GM23338 (cell line): ENCODE measurements around the gene TNS3. TPM values are rescaled to one million over a fixed set of nuclear protein-coding genes. Genes with fewer than 3 reads are reported as not detected.

Source experiments
- ATAC-seq: fragments of 200-7000 bp; cut with Tn5 transposase; 3 replicates; pipeline ENCODE4 v1.9.1; 2020
- DNase-seq: peaks from one replicate; pipeline ENCODE4 v3.0.0-alpha.2; 2015; ENCODE audit warnings: low spot score
- H2AFZ ChIP-seq: fragments of 200-600 bp; sonication (generic); 2 replicates; pipeline ENCODE4 v1.8.0; 2016; ENCODE audit warnings: antibody characterized with exemption, mild to moderate bottlenecking, moderate library complexity
- H3F3A ChIP-seq: fragments of 200-600 bp; sonication (generic); replicated peaks from 2 replicates; pipeline ENCODE4 v1.8.0; 2017; ENCODE audit warnings: antibody characterized with exemption, mixed run types, low read depth
- H3K27ac ChIP-seq: fragments of 200-600 bp; sonication (generic); 2 replicates; pipeline ENCODE4 v1.6.1; 2016; ENCODE audit warnings: low read depth
- H3K27me3 ChIP-seq: fragments of 200-600 bp; sonication (generic); 2 replicates; pipeline ENCODE4 v1.8.0; 2016; ENCODE audit warnings: mild to moderate bottlenecking, mixed run types, moderate library complexity; ENCODE audit not compliant: insufficient read depth
- H3K36me3 ChIP-seq: fragments of 200-600 bp; sonication (generic); 2 replicates; pipeline ENCODE4 v1.8.0; 2016; ENCODE audit warnings: mild to moderate bottlenecking; ENCODE audit not compliant: insufficient read depth
- H3K4me1 ChIP-seq: fragments of 200-600 bp; sonication (generic); 2 replicates; pipeline ENCODE4 v1.8.0; 2016; ENCODE audit warnings: mild to moderate bottlenecking, moderate library complexity; ENCODE audit not compliant: insufficient read depth
- H3K4me2 ChIP-seq: fragments of 200-600 bp; sonication (generic); 2 replicates; pipeline ENCODE4 v1.7.1; 2017; ENCODE audit warnings: mixed run types
- H3K4me3 ChIP-seq: fragments of 200-600 bp; sonication (generic); 2 replicates; pipeline ENCODE4 v1.6.1; 2016; ENCODE audit warnings: mixed run types
- H3K79me2 ChIP-seq: fragments of 200-600 bp; sonication (generic); replicated peaks from 2 replicates; pipeline ENCODE4 v1.8.0; 2017; ENCODE audit warnings: mild to moderate bottlenecking; ENCODE audit not compliant: insufficient read depth
- H3K9me2 ChIP-seq: fragments of 200-600 bp; sonication (generic); 2 replicates; pipeline ENCODE4 v1.8.0; 2017; ENCODE audit not compliant: insufficient read depth
- H4K20me1 ChIP-seq: fragments of 200-600 bp; sonication (generic); replicated peaks from 2 replicates; pipeline ENCODE4 v1.8.0; 2017; ENCODE audit warnings: mild to moderate bottlenecking; ENCODE audit not compliant: insufficient read depth
- H3K27ac Mint-ChIP-seq: 2 replicates; pipeline ENCODE4 v1.8.0; 2020; ENCODE audit warnings: inconsistent platforms, mild to moderate bottlenecking, moderate library complexity, mixed read lengths
- H3K27me3 Mint-ChIP-seq: 3 replicates; pipeline ENCODE4 v1.8.0; 2022; ENCODE audit warnings: low read depth, mild to moderate bottlenecking, moderate library complexity, mixed read lengths, inconsistent platforms; ENCODE audit not compliant: insufficient read depth, poor library complexity
- H3K36me3 Mint-ChIP-seq: 3 replicates; pipeline ENCODE4 v1.8.0; 2021; ENCODE audit warnings: low read depth, mild to moderate bottlenecking, inconsistent platforms, moderate library complexity, mixed read lengths
- H3K4me1 Mint-ChIP-seq: 3 replicates; pipeline ENCODE4 v1.8.0; 2020; ENCODE audit warnings: mild to moderate bottlenecking, inconsistent platforms, mixed read lengths
- H3K4me3 Mint-ChIP-seq: 3 replicates; pipeline ENCODE4 v1.8.0; 2021; ENCODE audit warnings: moderate library complexity, mild to moderate bottlenecking, inconsistent platforms, mixed read lengths
- H3K9me3 Mint-ChIP-seq: 3 replicates; pipeline ENCODE4 v1.8.0; 2020; ENCODE audit warnings: moderate library complexity, mild to moderate bottlenecking, inconsistent platforms, mixed read lengths
- CREB1 ChIP-seq: fragments of 250-450 bp; sonication (Bioruptor Pico); IDR thresholded peaks from 2 replicates; pipeline ENCODE4 v1.5.0; 2020; ENCODE audit warnings: low read depth, mild to moderate bottlenecking, moderate library complexity
- EZH2 ChIP-seq: fragments of 200-600 bp; sonication (generic); IDR thresholded peaks from one replicate; pipeline ENCODE4 v1.8.0; 2017; ENCODE audit warnings: antibody characterized with exemption, mild to moderate bottlenecking, low read depth; ENCODE audit not compliant: unreplicated experiment
- EZH2phosphoT487 ChIP-seq: fragments of 200-600 bp; sonication (generic); IDR thresholded peaks from one replicate; pipeline ENCODE4 v1.8.1; 2018; ENCODE audit warnings: antibody characterized with exemption; ENCODE audit not compliant: unreplicated experiment
- JUNB ChIP-seq: IDR thresholded peaks from one replicate; pipeline ENCODE4 v1.6.1; 2016; ENCODE audit warnings: antibody characterized with exemption; ENCODE audit not compliant: unreplicated experiment
- NANOG ChIP-seq: IDR thresholded peaks from 2 replicates; pipeline ENCODE4 v1.6.1; 2016; ENCODE audit warnings: antibody characterized with exemption, borderline replicate concordance
- POLR2AphosphoS5 ChIP-seq: IDR thresholded peaks from 2 replicates; pipeline ENCODE4 v1.6.1; 2016; ENCODE audit warnings: antibody characterized with exemption, low read depth
- STAT1 ChIP-seq: IDR thresholded peaks from one replicate; pipeline ENCODE4 v1.6.1; 2016; ENCODE audit warnings: antibody characterized with exemption; ENCODE audit not compliant: unreplicated experiment
- ZNF114 ChIP-seq: fragments of 250-450 bp; sonication (Bioruptor Pico); IDR thresholded peaks from 2 replicates; pipeline ENCODE4 v1.5.0; 2020; ENCODE audit warnings: mild to moderate bottlenecking, moderate library complexity
- ZNF331 ChIP-seq: fragments of 250-450 bp; sonication (Bioruptor Pico); IDR thresholded peaks from 2 replicates; pipeline ENCODE4 v1.5.0; 2020; ENCODE audit warnings: low read depth, mild to moderate bottlenecking, moderate library complexity
- polyA plus RNA-seq: library from polyadenylated mRNA; unstranded; fragments of >200 nt; fragmentation: Nextera tagmentation; extraction: Ambion mirVana; gene quantifications from 2 replicates; pipeline ENCODE4 v1.2.1, GENCODE V29; 2016
- total RNA-seq: library from RNA; depleted of rRNA; stranded (reverse); fragments of >200 nt; shearing (Covaris generic); gene quantifications from 2 replicates; pipeline ENCODE4 v1.2.3, GENCODE V29; 2014
- TF ChIP-seq, protein P1 (sequence below): IDR thresholded peaks from one replicate; pipeline ENCODE4 v1.6.1; 2018; ENCODE audit warnings: antibody characterized with exemption; ENCODE audit not compliant: unreplicated experiment
- TF ChIP-seq, protein P2 (sequence below): IDR thresholded peaks from 2 replicates; pipeline ENCODE4 v1.6.1; 2016; ENCODE audit warnings: antibody characterized with exemption
- TF ChIP-seq, protein P3 (sequence below), 2 experiments: fragments of 200-600 bp in 1 of 2; sonication (generic) in 1 of 2; conservative IDR thresholded peaks; 2 replicates each; pipeline versions ENCODE4 v1.5.1 to v1.6.1; 2016 to 2017; ENCODE audit warnings: antibody characterized with exemption in 2 of 2, low read depth in 2 of 2, mild to moderate bottlenecking in 2 of 2, moderate library complexity in 1 of 2
- TF ChIP-seq, protein P4 (sequence below): fragments of 250-450 bp; sonication (Bioruptor Pico); IDR thresholded peaks from 2 replicates; pipeline ENCODE4 v1.5.0; 2020; ENCODE audit warnings: mild to moderate bottlenecking, moderate library complexity

Gene TNS3
- total and polyA plus RNA-seq, 2 experiments from 2014 or later = 6.2 to 28.7 TPM

DNA sequence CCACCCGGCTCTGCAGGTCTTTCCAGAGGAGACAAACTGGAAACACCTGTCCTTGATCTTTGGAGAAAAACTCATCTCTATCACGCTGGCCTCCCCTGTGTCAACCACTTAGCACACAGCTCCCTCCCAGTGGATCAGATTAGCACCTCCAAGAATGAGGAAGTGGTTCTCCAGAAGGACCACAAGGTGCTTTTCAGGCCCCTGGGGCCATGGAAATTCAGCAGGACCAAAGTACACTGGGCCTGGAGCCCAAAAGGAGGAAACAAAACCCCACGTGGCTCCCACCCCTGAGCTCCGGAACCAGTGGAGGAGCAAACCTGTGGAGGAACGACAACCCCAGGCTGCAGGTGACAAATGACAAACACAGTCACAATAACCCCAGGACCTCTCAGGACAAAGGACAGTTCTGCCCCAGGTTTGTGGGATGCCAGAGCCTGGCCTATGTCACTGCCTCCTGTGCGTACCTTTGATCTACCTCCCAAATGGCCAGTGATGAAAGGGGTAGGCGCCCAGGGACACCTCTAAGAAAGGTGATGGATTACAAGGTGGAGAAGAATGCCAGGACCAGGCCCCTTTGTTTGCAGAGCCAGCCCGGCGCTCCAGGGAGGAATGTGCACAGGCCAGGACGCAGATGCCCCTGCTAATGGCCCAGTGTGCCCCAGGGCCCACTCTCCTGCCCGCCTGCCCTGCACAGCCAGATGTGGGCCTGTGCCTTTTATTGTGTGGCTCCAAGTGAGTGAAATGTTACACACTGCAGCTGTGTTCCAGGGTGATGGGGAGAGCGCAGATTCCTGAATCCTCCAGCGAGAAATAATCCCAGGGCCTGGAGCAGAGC is 5.7 kb downstream of the TNS3 start:
- Mint-ChIP-seq H3K27ac (no peak overlapping the region), H3K27me3 (peaks cover 35% of the 10 kb centered on the region), H3K9me3 (no peaks in the 10 kb centered on the region), H3K4me1 (peaks cover 75% of the 10 kb centered on the region), H3K4me3 (no peak overlapping the region), H3K36me3 (peaks cover 12% of the 10 kb centered on the region)
- Histone ChIP-seq H3F3A (no peaks in the 10 kb centered on the region), H3K27ac (no peak overlapping the region), H3K4me2 (no peak overlapping the region), H3K4me1 (peaks cover 61% of the 10 kb centered on the region), H2AFZ (no peak overlapping the region), H4K20me1 (no peaks in the 10 kb centered on the region), H3K79me2 (peaks cover 88% of the 10 kb centered on the region), H3K36me3 (no peaks in the 10 kb centered on the region), H3K27me3 (no peaks in the 10 kb centered on the region), H3K9me2 (no peaks in the 10 kb centered on the region), H3K4me3 (no peak overlapping the region)
- no peak for DNase-seq
- ATAC-seq = no peak
- TF ChIP-seq CREB1 (CRISPR knock-in tag) (no peak), STAT1 (no peak), NANOG (no peak), JUNB (no peak), ZNF331 (CRISPR knock-in tag) (no peak), POLR2AphosphoS5 (no peak), EZH2 (no peak), EZH2phosphoT487 (no peak), ZNF114 (CRISPR knock-in tag) (no peak)
- TF ChIP-seq, protein P1, sequence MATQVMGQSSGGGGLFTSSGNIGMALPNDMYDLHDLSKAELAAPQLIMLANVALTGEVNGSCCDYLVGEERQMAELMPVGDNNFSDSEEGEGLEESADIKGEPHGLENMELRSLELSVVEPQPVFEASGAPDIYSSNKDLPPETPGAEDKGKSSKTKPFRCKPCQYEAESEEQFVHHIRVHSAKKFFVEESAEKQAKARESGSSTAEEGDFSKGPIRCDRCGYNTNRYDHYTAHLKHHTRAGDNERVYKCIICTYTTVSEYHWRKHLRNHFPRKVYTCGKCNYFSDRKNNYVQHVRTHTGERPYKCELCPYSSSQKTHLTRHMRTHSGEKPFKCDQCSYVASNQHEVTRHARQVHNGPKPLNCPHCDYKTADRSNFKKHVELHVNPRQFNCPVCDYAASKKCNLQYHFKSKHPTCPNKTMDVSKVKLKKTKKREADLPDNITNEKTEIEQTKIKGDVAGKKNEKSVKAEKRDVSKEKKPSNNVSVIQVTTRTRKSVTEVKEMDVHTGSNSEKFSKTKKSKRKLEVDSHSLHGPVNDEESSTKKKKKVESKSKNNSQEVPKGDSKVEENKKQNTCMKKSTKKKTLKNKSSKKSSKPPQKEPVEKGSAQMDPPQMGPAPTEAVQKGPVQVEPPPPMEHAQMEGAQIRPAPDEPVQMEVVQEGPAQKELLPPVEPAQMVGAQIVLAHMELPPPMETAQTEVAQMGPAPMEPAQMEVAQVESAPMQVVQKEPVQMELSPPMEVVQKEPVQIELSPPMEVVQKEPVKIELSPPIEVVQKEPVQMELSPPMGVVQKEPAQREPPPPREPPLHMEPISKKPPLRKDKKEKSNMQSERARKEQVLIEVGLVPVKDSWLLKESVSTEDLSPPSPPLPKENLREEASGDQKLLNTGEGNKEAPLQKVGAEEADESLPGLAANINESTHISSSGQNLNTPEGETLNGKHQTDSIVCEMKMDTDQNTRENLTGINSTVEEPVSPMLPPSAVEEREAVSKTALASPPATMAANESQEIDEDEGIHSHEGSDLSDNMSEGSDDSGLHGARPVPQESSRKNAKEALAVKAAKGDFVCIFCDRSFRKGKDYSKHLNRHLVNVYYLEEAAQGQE = no peak
- TF ChIP-seq, protein P2, sequence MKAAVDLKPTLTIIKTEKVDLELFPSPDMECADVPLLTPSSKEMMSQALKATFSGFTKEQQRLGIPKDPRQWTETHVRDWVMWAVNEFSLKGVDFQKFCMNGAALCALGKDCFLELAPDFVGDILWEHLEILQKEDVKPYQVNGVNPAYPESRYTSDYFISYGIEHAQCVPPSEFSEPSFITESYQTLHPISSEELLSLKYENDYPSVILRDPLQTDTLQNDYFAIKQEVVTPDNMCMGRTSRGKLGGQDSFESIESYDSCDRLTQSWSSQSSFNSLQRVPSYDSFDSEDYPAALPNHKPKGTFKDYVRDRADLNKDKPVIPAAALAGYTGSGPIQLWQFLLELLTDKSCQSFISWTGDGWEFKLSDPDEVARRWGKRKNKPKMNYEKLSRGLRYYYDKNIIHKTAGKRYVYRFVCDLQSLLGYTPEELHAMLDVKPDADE = no peak
- TF ChIP-seq, protein P3, sequence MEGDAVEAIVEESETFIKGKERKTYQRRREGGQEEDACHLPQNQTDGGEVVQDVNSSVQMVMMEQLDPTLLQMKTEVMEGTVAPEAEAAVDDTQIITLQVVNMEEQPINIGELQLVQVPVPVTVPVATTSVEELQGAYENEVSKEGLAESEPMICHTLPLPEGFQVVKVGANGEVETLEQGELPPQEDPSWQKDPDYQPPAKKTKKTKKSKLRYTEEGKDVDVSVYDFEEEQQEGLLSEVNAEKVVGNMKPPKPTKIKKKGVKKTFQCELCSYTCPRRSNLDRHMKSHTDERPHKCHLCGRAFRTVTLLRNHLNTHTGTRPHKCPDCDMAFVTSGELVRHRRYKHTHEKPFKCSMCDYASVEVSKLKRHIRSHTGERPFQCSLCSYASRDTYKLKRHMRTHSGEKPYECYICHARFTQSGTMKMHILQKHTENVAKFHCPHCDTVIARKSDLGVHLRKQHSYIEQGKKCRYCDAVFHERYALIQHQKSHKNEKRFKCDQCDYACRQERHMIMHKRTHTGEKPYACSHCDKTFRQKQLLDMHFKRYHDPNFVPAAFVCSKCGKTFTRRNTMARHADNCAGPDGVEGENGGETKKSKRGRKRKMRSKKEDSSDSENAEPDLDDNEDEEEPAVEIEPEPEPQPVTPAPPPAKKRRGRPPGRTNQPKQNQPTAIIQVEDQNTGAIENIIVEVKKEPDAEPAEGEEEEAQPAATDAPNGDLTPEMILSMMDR (conservative IDR thresholded peaks at IDR 0.05; ENCODE audit: low read depth in 2 of 2) = no peak
- TF ChIP-seq, protein P4, sequence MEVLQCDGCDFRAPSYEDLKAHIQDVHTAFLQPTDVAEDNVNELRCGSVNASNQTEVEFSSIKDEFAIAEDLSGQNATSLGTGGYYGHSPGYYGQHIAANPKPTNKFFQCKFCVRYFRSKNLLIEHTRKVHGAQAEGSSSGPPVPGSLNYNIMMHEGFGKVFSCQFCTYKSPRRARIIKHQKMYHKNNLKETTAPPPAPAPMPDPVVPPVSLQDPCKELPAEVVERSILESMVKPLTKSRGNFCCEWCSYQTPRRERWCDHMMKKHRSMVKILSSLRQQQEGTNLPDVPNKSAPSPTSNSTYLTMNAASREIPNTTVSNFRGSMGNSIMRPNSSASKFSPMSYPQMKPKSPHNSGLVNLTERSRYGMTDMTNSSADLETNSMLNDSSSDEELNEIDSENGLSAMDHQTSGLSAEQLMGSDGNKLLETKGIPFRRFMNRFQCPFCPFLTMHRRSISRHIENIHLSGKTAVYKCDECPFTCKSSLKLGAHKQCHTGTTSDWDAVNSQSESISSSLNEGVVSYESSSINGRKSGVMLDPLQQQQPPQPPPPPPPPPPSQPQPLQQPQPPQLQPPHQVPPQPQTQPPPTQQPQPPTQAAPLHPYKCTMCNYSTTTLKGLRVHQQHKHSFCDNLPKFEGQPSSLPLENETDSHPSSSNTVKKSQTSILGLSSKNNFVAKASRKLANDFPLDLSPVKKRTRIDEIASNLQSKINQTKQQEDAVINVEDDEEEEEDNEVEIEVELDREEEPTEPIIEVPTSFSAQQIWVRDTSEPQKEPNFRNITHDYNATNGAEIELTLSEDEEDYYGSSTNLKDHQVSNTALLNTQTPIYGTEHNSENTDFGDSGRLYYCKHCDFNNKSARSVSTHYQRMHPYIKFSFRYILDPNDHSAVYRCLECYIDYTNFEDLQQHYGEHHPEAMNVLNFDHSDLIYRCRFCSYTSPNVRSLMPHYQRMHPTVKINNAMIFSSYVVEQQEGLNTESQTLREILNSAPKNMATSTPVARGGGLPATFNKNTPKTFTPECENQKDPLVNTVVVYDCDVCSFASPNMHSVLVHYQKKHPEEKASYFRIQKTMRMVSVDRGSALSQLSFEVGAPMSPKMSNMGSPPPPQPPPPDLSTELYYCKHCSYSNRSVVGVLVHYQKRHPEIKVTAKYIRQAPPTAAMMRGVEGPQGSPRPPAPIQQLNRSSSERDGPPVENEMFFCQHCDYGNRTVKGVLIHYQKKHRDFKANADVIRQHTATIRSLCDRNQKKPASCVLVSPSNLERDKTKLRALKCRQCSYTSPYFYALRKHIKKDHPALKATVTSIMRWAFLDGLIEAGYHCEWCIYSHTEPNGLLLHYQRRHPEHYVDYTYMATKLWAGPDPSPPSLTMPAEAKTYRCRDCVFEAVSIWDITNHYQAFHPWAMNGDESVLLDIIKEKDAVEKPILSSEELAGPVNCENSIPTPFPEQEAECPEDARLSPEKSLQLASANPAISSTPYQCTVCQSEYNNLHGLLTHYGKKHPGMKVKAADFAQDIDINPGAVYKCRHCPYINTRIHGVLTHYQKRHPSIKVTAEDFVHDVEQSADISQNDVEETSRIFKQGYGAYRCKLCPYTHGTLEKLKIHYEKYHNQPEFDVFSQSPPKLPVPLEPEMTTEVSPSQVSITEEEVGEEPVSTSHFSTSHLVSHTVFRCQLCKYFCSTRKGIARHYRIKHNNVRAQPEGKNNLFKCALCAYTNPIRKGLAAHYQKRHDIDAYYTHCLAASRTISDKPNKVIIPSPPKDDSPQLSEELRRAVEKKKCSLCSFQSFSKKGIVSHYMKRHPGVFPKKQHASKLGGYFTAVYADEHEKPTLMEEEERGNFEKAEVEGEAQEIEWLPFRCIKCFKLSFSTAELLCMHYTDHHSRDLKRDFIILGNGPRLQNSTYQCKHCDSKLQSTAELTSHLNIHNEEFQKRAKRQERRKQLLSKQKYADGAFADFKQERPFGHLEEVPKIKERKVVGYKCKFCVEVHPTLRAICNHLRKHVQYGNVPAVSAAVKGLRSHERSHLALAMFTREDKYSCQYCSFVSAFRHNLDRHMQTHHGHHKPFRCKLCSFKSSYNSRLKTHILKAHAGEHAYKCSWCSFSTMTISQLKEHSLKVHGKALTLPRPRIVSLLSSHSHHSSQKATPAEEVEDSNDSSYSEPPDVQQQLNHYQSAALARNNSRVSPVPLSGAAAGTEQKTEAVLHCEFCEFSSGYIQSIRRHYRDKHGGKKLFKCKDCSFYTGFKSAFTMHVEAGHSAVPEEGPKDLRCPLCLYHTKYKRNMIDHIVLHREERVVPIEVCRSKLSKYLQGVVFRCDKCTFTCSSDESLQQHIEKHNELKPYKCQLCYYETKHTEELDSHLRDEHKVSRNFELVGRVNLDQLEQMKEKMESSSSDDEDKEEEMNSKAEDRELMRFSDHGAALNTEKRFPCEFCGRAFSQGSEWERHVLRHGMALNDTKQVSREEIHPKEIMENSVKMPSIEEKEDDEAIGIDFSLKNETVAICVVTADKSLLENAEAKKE = no peak
